Activated CD8-positive, alpha-beta memory T cell treated with anti-CD3 and anti-CD28 coated beads for 4 hours (primary cell): Measurements from ENCODE around the gene CDR2.
"Not testable (repeated sequence)": the region's sequence is repeated elsewhere in the genome, so short reads cannot be mapped to it uniquely, and the experiment has no call there.

Experiments used
- DNase-seq, 2 donors: peaks; one replicate each; pipeline ENCODE4 v3.0.0-alpha.2; 2020; ENCODE audit warnings: low read depth in 2 of 2

CDR2 gene

DNA sequence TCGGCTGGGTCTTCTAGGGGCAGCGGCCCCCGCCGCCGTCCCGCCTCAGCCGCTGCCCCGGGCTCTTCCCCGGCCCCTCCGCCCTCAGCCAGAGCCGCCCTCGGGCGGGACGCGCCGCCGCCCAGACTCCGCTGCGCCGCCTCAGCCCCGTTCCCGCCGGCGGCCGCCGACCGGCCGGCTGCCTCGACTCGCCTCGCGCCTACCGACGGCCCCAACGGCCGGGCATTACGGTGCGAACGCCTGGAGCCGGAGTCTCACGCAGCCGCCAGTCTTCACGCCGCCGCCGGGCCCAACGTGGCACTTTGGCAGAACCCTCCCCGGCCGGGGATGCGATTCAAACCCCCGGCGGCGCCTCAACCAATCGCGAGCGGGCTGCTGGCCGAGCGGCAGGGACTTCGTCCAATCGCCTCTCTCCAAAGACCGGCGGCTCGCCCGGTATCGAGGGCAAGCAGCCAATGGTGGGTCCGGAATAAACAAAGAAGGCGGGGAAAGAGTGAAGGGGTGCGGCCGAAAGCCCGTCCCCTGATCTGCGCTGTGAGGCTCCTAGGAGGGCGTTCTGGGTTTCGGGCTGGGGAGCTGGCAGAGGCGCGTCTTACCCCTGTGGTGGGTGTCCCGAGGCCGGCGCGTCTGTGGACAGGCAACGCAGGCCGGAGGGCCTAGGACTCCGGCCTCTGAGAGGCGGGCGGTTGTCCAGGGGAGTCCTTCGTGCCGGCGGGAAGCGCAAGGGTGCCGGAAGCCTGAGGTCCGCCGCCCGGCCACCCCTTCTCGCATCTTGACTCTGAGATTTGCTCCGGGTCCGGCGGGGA, at the start of gene CDR2:
Gene CDR2 (minus strand): TSS at position 309 of the 806 bp plus-strand sequence. CDS start 310 bp downstream, outside the sequence.
- peak; percentile 95 to 97 for DNase-seq

DNA sequence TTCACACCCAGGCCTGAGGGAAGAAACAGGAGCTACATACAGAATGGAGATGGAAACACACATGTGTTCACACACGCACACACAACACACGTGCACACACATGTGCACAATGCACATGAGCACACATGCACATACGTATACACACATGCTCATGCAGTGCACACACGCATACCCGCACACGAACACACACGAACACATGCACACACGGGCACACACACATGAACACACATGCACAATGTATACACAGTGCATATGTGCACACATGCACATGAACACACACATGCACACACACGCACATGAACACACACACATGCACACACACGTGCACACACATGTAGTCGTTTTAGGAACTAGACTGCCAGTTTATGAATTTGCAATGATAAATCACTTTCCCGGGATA, 49.3 kb upstream of the CDR2 start:
- DNase-seq, result no peak

GRCh38 chr16:22421136-22421535, 46.7 kb upstream of the CDR2 start:
- no peak for DNase-seq

GRCh38 chr16:22420606-22421135, 46.3 kb upstream of the CDR2 start:
- DNase-seq, result no peak

- no peak for DNase-seq
Measured at GRCh38 chr16:22419908-22420307, 45.5 kb upstream of the CDR2 start.

GRCh38 chr16:22418826-22419225, 44.4 kb upstream of the CDR2 start:
- DNase-seq, result no peak

- DNase-seq, result not testable (repeated sequence)
Measured at GRCh38 chr16:22417798-22418197, 43.4 kb upstream of the CDR2 start.

DNA sequence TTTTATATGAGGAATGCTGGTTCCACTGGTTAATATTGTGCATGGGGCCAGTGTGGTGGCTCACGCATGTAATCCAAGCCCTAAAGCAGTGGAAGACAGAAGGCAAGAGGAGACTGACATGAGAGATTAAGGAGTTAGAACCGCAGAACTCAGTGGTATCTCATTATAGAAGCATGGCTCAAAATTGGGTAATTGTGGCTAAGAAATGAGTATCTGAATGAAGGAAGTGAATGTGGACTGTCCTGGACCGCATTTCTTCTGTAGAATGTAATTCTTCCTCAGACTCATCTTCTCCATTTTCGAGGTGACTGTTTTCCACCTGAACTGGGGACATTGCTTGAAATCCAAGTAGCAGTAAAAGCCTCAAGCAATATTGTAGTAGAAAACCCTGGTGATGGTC, 42.6 kb upstream of the CDR2 start:
- no peak for DNase-seq

DNA sequence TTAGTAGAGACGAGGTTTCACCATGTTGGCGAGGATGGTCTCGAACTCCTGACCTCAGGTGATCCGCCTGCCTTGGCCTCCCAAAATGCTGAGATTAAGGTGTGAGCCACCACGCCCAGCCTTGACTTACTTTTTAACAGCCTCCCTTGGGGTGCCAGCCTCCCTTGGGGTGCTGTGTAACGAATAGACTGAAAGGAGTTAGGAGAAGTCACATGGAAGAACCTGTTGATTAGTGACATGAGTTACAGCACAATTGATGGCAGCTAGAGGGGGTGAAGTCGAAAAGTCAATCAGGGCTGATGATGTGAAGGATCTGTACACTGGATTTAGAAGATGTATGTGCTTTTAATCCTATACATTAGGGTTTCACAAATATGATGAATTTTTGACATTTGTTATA, 39.4 kb upstream of the CDR2 start:
- DNase-seq, result no peak

DNA sequence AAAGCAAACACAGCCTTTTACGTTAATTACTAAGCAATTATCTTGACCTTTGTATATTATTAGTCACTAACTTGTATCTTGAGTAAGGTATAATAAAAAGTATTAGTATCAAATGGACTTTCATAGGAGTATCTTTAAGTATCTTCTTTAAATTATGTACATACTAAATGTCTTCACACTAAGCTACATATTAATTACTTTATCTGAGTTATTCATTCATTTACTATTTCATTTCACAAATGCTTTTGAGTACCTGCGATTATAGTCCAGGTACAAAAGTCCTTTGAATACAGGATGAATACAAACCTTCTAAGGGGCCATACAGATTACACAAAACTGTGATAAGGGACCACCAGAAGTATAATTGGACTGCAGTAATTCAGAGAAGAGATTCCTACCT, 33.1 kb upstream of the CDR2 start:
- no peak for DNase-seq

GRCh38 chr16:22402191-22402590, 27.8 kb upstream of the CDR2 start:
- no peak for DNase-seq

DNA sequence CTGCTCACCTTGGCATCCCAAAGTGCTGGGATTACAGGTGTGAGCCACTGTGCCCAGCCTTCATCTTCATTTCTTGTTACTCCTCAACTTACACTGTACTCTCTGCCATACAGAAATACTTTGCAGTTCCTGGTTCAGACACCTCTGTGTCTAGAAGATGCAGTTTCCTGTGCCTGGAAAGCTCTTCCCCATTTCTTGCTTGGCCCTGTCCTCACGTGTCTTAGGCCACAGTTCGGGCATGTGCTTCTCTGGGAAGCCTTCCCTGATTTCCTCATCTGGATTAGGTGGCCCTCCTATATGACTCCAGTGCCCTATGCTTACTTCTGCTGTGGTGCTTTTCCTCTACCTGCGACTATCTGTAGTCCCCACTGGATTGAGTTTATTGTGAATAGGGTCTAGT, 26.5 kb upstream of the CDR2 start:
- no peak for DNase-seq

- DNase-seq, result no peak
Measured at GRCh38 chr16:22397931-22398330, 23.5 kb upstream of the CDR2 start.

DNA sequence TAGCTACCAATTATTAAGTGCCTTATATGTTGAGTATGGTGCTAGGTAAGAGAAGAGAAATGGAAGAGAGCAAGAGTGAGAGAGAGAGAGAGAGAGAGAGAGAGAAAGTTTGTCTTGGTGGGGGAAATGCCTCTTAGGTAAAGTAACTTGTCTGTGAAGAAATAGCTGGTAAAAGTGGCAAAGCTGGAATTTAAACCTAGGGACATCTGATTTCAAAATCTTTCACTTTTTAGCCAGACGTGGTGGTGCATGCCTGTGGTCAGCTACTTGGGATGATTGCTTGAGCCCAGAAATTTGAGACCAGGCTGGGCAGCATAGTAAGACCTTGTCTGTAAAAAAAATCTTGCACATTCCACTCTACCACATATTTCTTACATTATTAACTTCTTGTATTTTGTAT, 23.0 kb upstream of the CDR2 start:
- no peak for DNase-seq

DNA sequence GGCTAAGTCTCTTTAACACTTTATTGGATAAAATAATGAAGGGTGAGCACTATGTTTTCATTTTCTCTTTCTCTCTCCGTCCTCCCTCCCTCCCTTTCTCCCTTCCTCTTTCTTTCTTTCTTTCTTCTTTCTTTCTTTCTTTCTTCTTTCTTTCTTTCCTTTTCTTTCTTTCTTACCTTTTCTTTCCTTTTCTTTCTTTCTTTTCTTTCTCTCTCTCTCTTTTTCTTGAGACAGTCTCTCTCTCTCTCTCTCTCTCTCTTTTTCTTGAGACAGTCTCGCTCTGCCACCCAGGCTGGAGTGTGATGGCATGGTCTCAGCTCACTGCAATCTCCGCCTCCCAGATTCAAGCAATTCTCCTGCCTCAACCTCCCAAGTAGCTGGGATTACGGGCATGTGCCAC, 21.5 kb upstream of the CDR2 start:
- DNase-seq, result no peak

GRCh38 chr16:22394121-22394520, 19.7 kb upstream of the CDR2 start:
- no peak for DNase-seq

DNA sequence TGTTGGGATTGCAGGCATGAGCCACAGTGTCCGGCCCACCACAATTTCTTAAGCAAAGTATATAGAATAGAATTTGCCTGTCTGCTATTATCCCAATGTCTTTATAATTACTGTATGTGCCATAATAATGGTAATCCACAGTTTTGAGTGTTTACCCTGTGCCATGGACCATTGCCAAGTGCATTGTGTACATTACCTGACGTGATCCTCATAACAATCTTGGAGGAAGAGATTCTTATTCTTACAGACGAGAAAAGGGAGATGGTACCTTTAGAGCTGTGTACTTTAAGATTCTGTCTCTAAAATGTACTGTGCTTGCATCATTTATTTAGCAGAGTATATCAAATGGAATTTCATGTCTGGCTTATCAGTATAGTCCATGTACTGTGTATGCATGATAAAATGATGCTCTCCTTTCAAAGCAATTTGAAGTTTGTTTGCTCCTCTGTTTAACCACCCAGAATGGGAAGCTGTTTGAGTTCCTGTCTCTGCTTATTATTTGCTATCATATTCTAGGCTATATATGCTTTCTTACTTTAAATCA, 13.8 kb upstream of the CDR2 start:
- no peak for DNase-seq

GRCh38 chr16:22386976-22387375, 12.6 kb upstream of the CDR2 start:
- no peak for DNase-seq

GRCh38 chr16:22385196-22385595, 10.8 kb upstream of the CDR2 start:
- no peak for DNase-seq

DNA sequence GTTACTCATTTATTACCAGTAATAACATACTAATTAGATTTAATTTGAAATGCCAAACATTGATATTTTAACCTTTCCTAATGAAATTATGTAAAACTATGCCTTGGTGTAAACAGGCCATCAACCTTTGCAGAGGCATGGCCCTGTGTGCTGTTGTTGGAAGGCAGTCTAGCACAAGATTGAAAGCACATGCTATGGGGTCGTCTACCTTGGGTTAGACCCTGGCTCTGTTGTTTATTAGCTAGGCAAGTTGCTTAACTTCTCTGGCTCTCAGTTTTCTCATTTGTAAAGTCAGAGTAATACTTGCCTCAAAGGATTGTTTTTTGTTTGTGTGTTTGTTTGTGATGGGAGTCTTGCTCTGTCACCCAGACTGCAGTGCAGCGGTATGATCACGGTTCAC, 9.4 kb upstream of the CDR2 start:
- DNase-seq, result no peak

GRCh38 chr16:22381392-22381791, 7.0 kb upstream of the CDR2 start:
- no peak for DNase-seq

GRCh38 chr16:22380529-22380928, 6.1 kb upstream of the CDR2 start:
- DNase-seq, result no peak

GRCh38 chr16:22379656-22380055, 5.2 kb upstream of the CDR2 start:
- DNase-seq, result no peak
